WTC11 (cell line): ENCODE results near the gene COL19A1. TPM values are rescaled to one million over a fixed set of nuclear protein-coding genes. Genes with fewer than 3 reads are reported as not detected.

ENCODE experiments used
- ATAC-seq: fragments of 200-7000 bp; cut with Tn5 transposase; 2 replicates; pipeline ENCODE4 v1.10.0; 2021; ENCODE audit warnings: mild to moderate bottlenecking, moderate library complexity
- CTCF ChIA-PET: fragments of 300-600 bp; sonication (Branson Sonifier 250); formaldehyde crosslinking; loops from one replicate; lab custom pipeline; 2021; ENCODE audit warnings: antibody characterized with exemption; lab: Charles Lee
- POLR2A ChIA-PET: fragments of 350-600 bp; sonication (Branson Sonifier 250); formaldehyde crosslinking; loops from one replicate; lab custom pipeline; 2021; ENCODE audit warnings: antibody characterized with exemption; lab: Charles Lee
- DNase-seq: peaks from one replicate; pipeline ENCODE4 v3.0.0; 2021; ENCODE audit warnings: low spot score
- H3K27ac Mint-ChIP-seq: 2 replicates; pipeline ENCODE4 v1.8.0; 2021; ENCODE audit warnings: mixed read lengths
- H3K27me3 Mint-ChIP-seq: 2 replicates; pipeline ENCODE4 v1.8.0; 2021; ENCODE audit warnings: low read depth, mild to moderate bottlenecking, moderate library complexity, mixed read lengths
- H3K36me3 Mint-ChIP-seq: 2 replicates; pipeline ENCODE4 v1.8.0; 2021; ENCODE audit warnings: mixed read lengths
- H3K4me1 Mint-ChIP-seq: 2 replicates; pipeline ENCODE4 v1.8.0; 2022; ENCODE audit warnings: mixed read lengths
- H3K4me3 Mint-ChIP-seq: 2 replicates; pipeline ENCODE4 v1.8.0; 2021; ENCODE audit warnings: mild to moderate bottlenecking, moderate library complexity, mixed read lengths
- H3K9me3 Mint-ChIP-seq: 2 replicates; pipeline ENCODE4 v1.8.0; 2021; ENCODE audit warnings: mixed read lengths
- ATF2 ChIP-seq: sonication (generic); formaldehyde crosslinking; IDR thresholded peaks from 2 replicates; pipeline ENCODE4 v1.8.1; 2022; ENCODE audit warnings: low read depth, missing genetic modification reagents, borderline replicate concordance
- CREB1 ChIP-seq: sonication (generic); formaldehyde crosslinking; IDR thresholded peaks from 2 replicates; pipeline ENCODE4 v1.8.0; 2023; ENCODE audit warnings: mild to moderate bottlenecking, missing genetic modification reagents
- CREM ChIP-seq: sonication (generic); formaldehyde crosslinking; IDR thresholded peaks from 2 replicates; pipeline ENCODE4 v1.8.1; 2022; ENCODE audit warnings: mild to moderate bottlenecking, missing genetic modification reagents, moderate library complexity
- CTCF ChIP-seq: fragments of 200-600 bp; IDR thresholded peaks from 2 replicates; pipeline ENCODE4 v1.8.0; 2022; ENCODE audit warnings: antibody characterized with exemption
- E2F5 ChIP-seq: sonication (generic); formaldehyde crosslinking; IDR thresholded peaks from 2 replicates; pipeline ENCODE4 v1.8.1; 2022; ENCODE audit warnings: mild to moderate bottlenecking, moderate library complexity, missing genetic modification reagents
- FOXK1 ChIP-seq: sonication (generic); formaldehyde crosslinking; IDR thresholded peaks from 2 replicates; pipeline ENCODE4 v1.8.0; 2022; ENCODE audit warnings: mild to moderate bottlenecking, moderate library complexity, missing genetic modification reagents
- HMGA2 ChIP-seq: fragments of 250-450 bp; sonication (Bioruptor Pico); IDR thresholded peaks from 2 replicates; pipeline ENCODE4 v1.4.0; 2021; ENCODE audit warnings: mild to moderate bottlenecking, moderate library complexity
- KAT7 ChIP-seq: sonication (generic); formaldehyde crosslinking; IDR thresholded peaks from 2 replicates; pipeline ENCODE4 v1.8.1; 2023; ENCODE audit warnings: missing genetic modification reagents, mild to moderate bottlenecking, borderline replicate concordance
- NFE2L1 ChIP-seq: sonication (generic); formaldehyde crosslinking; IDR thresholded peaks from 2 replicates; pipeline ENCODE4 v1.8.1; 2023; ENCODE audit warnings: missing genetic modification reagents
- NFYB ChIP-seq: sonication (generic); formaldehyde crosslinking; conservative IDR thresholded peaks from 2 replicates; pipeline ENCODE4 v1.8.0; 2022; ENCODE audit warnings: low read depth, missing genetic modification reagents
- PRRX2 ChIP-seq: fragments of 250-450 bp; sonication (Bioruptor Pico); IDR thresholded peaks from 2 replicates; pipeline ENCODE4 v1.8.0; 2021; ENCODE audit warnings: mild to moderate bottlenecking
- SOX15 ChIP-seq: fragments of 250-450 bp; sonication (Bioruptor Pico); IDR thresholded peaks from 2 replicates; pipeline ENCODE4 v1.9.0; 2021; ENCODE audit warnings: mild to moderate bottlenecking
- SP1 ChIP-seq: sonication (generic); formaldehyde crosslinking; conservative IDR thresholded peaks from 2 replicates; pipeline ENCODE4 v1.8.1; 2022; ENCODE audit warnings: missing genetic modification reagents
- ZNF121 ChIP-seq: sonication (generic); formaldehyde crosslinking; IDR thresholded peaks from 2 replicates; pipeline ENCODE4 v1.8.0; 2023; ENCODE audit warnings: missing genetic modification reagents
- ZNF281 ChIP-seq: sonication (generic); formaldehyde crosslinking; IDR thresholded peaks from 2 replicates; pipeline ENCODE4 v1.8.0; 2023; ENCODE audit warnings: mild to moderate bottlenecking, missing genetic modification reagents
- ZNF317 ChIP-seq: sonication (generic); formaldehyde crosslinking; IDR thresholded peaks from 2 replicates; pipeline ENCODE4 v1.8.1; 2023; ENCODE audit warnings: low read depth, mild to moderate bottlenecking, moderate library complexity, missing genetic modification reagents, borderline replicate concordance
- total RNA-seq: library from RNA; stranded (reverse); gene quantifications from 3 replicates; pipeline ENCODE4 v1.2.3, GENCODE V29; 2021
- TF ChIP-seq, protein P1 (sequence below): sonication (generic); formaldehyde crosslinking; IDR thresholded peaks from 2 replicates; pipeline ENCODE4 v1.8.1; 2022; ENCODE audit warnings: mild to moderate bottlenecking, missing genetic modification reagents, moderate library complexity, borderline replicate concordance
- TF ChIP-seq, protein P2 (sequence below): fragments of 250-450 bp; sonication (Bioruptor Pico); IDR thresholded peaks from 2 replicates; pipeline ENCODE4 v1.8.0; 2021; ENCODE audit warnings: mild to moderate bottlenecking
- TF ChIP-seq, protein P3 (sequence below): fragments of 250-450 bp; sonication (Bioruptor Pico); IDR thresholded peaks from 2 replicates; pipeline ENCODE4 v2.1.2; 2022; ENCODE audit warnings: mild to moderate bottlenecking, moderate library complexity
- TF ChIP-seq, protein P4 (sequence below): sonication (generic); formaldehyde crosslinking; IDR thresholded peaks from 2 replicates; pipeline ENCODE4 v1.8.1; 2023; ENCODE audit warnings: mild to moderate bottlenecking, missing genetic modification reagents, moderate library complexity

Gene COL19A1
- total RNA-seq, 1 experiment from 2014 or later, result not detected

GRCh38 chr6:69948479-69949114 is 82.2 kb downstream of the COL19A1 start (continued):
- no peak for TF ChIP-seq CREM (CRISPR knock-in tag)
- no peak for TF ChIP-seq ZNF281 (CRISPR knock-in tag)
- no peak for TF ChIP-seq CREB1
- TF ChIP-seq SOX15 (CRISPR knock-in tag), result no peak
- no peak for TF ChIP-seq ATF2 (CRISPR knock-in tag)
- TF ChIP-seq E2F5, result no peak

GRCh38 chr6:69953491-69953890 is 87.1 kb downstream of the COL19A1 start:
- Mint-ChIP-seq H3K9me3 (no peaks in the 10 kb centered on the region), H3K27me3 (no peaks in the 10 kb centered on the region), H3K4me3 (no peak overlapping the region), H3K27ac (no peak overlapping the region), H3K4me1 (no peaks in the 10 kb centered on the region), H3K36me3 (no peaks in the 10 kb centered on the region)
- ChIA-PET POLR2A (no interaction called here), CTCF (no interaction called here)
- no peak for TF ChIP-seq NFE2L1 (CRISPR knock-in tag)
- TF ChIP-seq ZNF317 (CRISPR knock-in tag), result no peak
- TF ChIP-seq, protein P1, sequence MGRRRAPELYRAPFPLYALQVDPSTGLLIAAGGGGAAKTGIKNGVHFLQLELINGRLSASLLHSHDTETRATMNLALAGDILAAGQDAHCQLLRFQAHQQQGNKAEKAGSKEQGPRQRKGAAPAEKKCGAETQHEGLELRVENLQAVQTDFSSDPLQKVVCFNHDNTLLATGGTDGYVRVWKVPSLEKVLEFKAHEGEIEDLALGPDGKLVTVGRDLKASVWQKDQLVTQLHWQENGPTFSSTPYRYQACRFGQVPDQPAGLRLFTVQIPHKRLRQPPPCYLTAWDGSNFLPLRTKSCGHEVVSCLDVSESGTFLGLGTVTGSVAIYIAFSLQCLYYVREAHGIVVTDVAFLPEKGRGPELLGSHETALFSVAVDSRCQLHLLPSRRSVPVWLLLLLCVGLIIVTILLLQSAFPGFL (CRISPR knock-in tag), result no peak
- TF ChIP-seq PRRX2, result no peak
- no peak for TF ChIP-seq ZNF281 (CRISPR knock-in tag)
- TF ChIP-seq FOXK1, result no peak
- TF ChIP-seq NFYB, result no peak
- TF ChIP-seq KAT7 (CRISPR knock-in tag), result no peak
- TF ChIP-seq CTCF, result no peak
- TF ChIP-seq HMGA2 (CRISPR knock-in tag), result no peak
- TF ChIP-seq, protein P2, sequence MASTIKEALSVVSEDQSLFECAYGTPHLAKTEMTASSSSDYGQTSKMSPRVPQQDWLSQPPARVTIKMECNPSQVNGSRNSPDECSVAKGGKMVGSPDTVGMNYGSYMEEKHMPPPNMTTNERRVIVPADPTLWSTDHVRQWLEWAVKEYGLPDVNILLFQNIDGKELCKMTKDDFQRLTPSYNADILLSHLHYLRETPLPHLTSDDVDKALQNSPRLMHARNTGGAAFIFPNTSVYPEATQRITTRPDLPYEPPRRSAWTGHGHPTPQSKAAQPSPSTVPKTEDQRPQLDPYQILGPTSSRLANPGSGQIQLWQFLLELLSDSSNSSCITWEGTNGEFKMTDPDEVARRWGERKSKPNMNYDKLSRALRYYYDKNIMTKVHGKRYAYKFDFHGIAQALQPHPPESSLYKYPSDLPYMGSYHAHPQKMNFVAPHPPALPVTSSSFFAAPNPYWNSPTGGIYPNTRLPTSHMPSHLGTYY (CRISPR knock-in tag), result no peak
- TF ChIP-seq, protein P3, sequence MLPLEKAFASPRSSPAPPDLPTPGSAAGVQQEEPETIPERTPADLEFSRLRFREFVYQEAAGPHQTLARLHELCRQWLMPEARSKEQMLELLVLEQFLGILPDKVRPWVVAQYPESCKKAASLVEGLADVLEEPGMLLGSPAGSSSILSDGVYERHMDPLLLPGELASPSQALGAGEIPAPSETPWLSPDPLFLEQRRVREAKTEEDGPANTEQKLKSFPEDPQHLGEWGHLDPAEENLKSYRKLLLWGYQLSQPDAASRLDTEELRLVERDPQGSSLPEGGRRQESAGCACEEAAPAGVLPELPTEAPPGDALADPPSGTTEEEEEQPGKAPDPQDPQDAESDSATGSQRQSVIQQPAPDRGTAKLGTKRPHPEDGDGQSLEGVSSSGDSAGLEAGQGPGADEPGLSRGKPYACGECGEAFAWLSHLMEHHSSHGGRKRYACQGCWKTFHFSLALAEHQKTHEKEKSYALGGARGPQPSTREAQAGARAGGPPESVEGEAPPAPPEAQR (CRISPR knock-in tag), result no peak
- no peak for TF ChIP-seq SP1 (CRISPR knock-in tag)
- TF ChIP-seq ZNF121 (CRISPR knock-in tag), result no peak
- TF ChIP-seq, protein P4, sequence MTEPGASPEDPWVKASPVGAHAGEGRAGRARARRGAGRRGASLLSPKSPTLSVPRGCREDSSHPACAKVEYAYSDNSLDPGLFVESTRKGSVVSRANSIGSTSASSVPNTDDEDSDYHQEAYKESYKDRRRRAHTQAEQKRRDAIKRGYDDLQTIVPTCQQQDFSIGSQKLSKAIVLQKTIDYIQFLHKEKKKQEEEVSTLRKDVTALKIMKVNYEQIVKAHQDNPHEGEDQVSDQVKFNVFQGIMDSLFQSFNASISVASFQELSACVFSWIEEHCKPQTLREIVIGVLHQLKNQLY, result no peak
- ATAC-seq, result no peak
- DNase-seq, result no peak
